K562 (cell line): Measurements from ENCODE around the gene IFT25. TPM values are rescaled to one million over a fixed set of nuclear protein-coding genes. Genes with fewer than 3 reads are reported as not detected.

Experiments
- ATAC-seq: fragments of 200-7000 bp; cut with Tn5 transposase; 3 replicates; pipeline ENCODE4 v1.9.1; 2020; ENCODE audit warnings: moderate library complexity
- BruUV-seq: library from RNA; stranded (reverse); fragments of 400-500 nt; replicated peaks from 2 replicates; lab custom pipeline; 2021; lab: Mats Ljungman, UMichigan
- CTCF ChIA-PET: fragments of 300-600 bp; formaldehyde crosslinking; extraction: SDS; loops from one replicate; lab custom pipeline; 2021; ENCODE audit warnings: low intra/inter-chr PET ratio; lab: Yijun Ruan, JAX
- POLR2A ChIA-PET: fragments of 300-600, 350-650 bp; sonication (Branson Sonifier 250); formaldehyde crosslinking; extraction: SDS; loops from one replicate; lab custom pipeline; 2021; ENCODE audit warnings: antibody characterized with exemption, inconsistent platforms; lab: Yijun Ruan, JAX
- DNase-seq, 4 experiments: peaks; one replicate each; pipeline versions ENCODE4 v3.0.0 to v3.0.0-alpha.2; 2011 to 2018; ENCODE audit warnings: low spot score in 3 of 4, mixed read lengths in 3 of 4; ENCODE audit errors: extremely low read depth in 1 of 4
- FAIRE-seq: peaks from 2 replicates; lab custom pipeline; 2011; peaks lifted over from hg19 to GRCh38; lab: Jason Lieb, UNC
- H2AFZ ChIP-seq: 2 replicates; pipeline ENCODE4 v1.6.0; 2011; ENCODE audit warnings: low read depth, low read length, control low read depth, inconsistent platforms
- H3K27ac ChIP-seq: fragments of 200-600 bp; 3 replicates; pipeline ENCODE4 v1.8.0; 2011; ENCODE audit warnings: low read depth, mild to moderate bottlenecking, control low read depth, inconsistent platforms, low read length, moderate library complexity, mixed read lengths; ENCODE audit errors: extremely low read depth
- H3K27me3 ChIP-seq, 2 experiments: fragments of 300-600 bp in 1 of 2; 2 replicates in 1 of 2; 3 replicates in 1 of 2; pipeline versions ENCODE4 v1.6.0 to v1.8.0; 2011; ENCODE audit warnings: inconsistent platforms in 2 of 2, low read length in 2 of 2, mild to moderate bottlenecking in 1 of 2, mixed read lengths in 1 of 2, moderate library complexity in 1 of 2; ENCODE audit not compliant: control insufficient read depth in 2 of 2, insufficient read depth in 2 of 2
- H3K36me3 ChIP-seq: fragments of 300-600 bp; 3 replicates; pipeline ENCODE4 v1.8.0; 2011; ENCODE audit warnings: mild to moderate bottlenecking, low read length, inconsistent platforms; ENCODE audit not compliant: control insufficient read depth, insufficient read depth
- H3K4me1 ChIP-seq, 2 experiments: fragments of 200-600 bp in 1 of 2; replicated peaks in 1 of 2; 2 replicates in 1 of 2; 3 replicates in 1 of 2; pipeline versions ENCODE4 v1.5.1 to v1.8.0; 2011; ENCODE audit warnings: inconsistent platforms in 2 of 2, low read length in 2 of 2, mild to moderate bottlenecking in 1 of 2, mixed read lengths in 1 of 2, moderate library complexity in 1 of 2; ENCODE audit not compliant: control insufficient read depth in 2 of 2, insufficient read depth in 2 of 2
- H3K4me2 ChIP-seq: 2 replicates; pipeline ENCODE4 v1.6.1; 2011; ENCODE audit warnings: low read length, control low read depth, inconsistent platforms, mixed read lengths; ENCODE audit not compliant: insufficient read depth
- H3K4me3 ChIP-seq: fragments of 200-600 bp; sonication (generic), shearing (Covaris generic); 2 replicates; pipeline ENCODE4 v1.5.1; 2016; ENCODE audit warnings: control low read depth, inconsistent platforms
- H3K79me2 ChIP-seq: fragments of 200-600 bp; 3 replicates; pipeline ENCODE4 v1.8.0; 2011; ENCODE audit warnings: low read length, inconsistent platforms; ENCODE audit not compliant: control insufficient read depth, insufficient read depth
- H3K9ac ChIP-seq, 2 experiments: 2 replicates each; pipeline versions ENCODE4 v1.6.0 to v1.6.1; 2011; ENCODE audit warnings: low read depth in 2 of 2, low read length in 2 of 2, control low read depth in 1 of 2, inconsistent platforms in 1 of 2, mild to moderate bottlenecking in 1 of 2, mixed read lengths in 1 of 2; ENCODE audit not compliant: insufficient read depth in 1 of 2
- H3K9me1 ChIP-seq: one replicate; pipeline ENCODE4 v1.6.0; 2011; ENCODE audit warnings: inconsistent platforms, mild to moderate bottlenecking, low read length, moderate library complexity; ENCODE audit not compliant: control insufficient read depth, insufficient read depth
- H3K9me3 ChIP-seq: replicated peaks from 2 replicates; pipeline ENCODE4 v1.5.1; 2011; ENCODE audit warnings: low read depth, low read length, inconsistent platforms; ENCODE audit not compliant: control insufficient read depth, insufficient read depth
- H4K20me1 ChIP-seq: replicated peaks from 2 replicates; pipeline ENCODE4 v1.6.1; 2011; ENCODE audit warnings: low read length, inconsistent platforms, mixed read lengths; ENCODE audit not compliant: control insufficient read depth, insufficient read depth
- ARID3A ChIP-seq: IDR thresholded peaks from 2 replicates; pipeline ENCODE4 v1.6.1; 2012; ENCODE audit warnings: low read depth, low read length, improper control_type of control experiment, borderline replicate concordance
- CREBBP ChIP-seq: IDR thresholded peaks from one replicate; pipeline ENCODE4 v1.6.1; 2012; ENCODE audit warnings: low read depth, mild to moderate bottlenecking, control low read depth, inconsistent platforms, low read length
- ELK1 ChIP-seq: sonication (generic); formaldehyde crosslinking; IDR thresholded peaks from 2 replicates; pipeline ENCODE4 v1.8.1; 2022; ENCODE audit warnings: missing genetic modification reagents
- GATAD2A ChIP-seq: fragments of 450-650 bp; IDR thresholded peaks from 2 replicates; pipeline ENCODE4 v1.6.1; 2017
- HNRNPL ChIP-seq: fragments of 200-400 bp; formaldehyde crosslinking; IDR thresholded peaks from 2 replicates; pipeline ENCODE4 v1.6.1; 2017; ENCODE audit warnings: low read depth, mild to moderate bottlenecking, low read length
- HNRNPUL1 ChIP-seq: fragments of 200-400 bp; formaldehyde crosslinking; IDR thresholded peaks from 2 replicates; pipeline ENCODE4 v1.6.1; 2017; ENCODE audit warnings: low read length
- MBD1 ChIP-seq: fragments of 250-450 bp; sonication (Bioruptor Pico); IDR thresholded peaks from 2 replicates; pipeline ENCODE4 v1.8.0; 2022; ENCODE audit warnings: inconsistent platforms
- NBN ChIP-seq: fragments of 450-650 bp; IDR thresholded peaks from 2 replicates; pipeline ENCODE4 v1.6.1; 2016; ENCODE audit warnings: low read depth, mild to moderate bottlenecking
- NR2C1 ChIP-seq, 2 experiments: fragments of 450-650 bp; IDR thresholded peaks; 2 replicates each; pipeline ENCODE4 v1.6.1; 2017; ENCODE audit warnings: mild to moderate bottlenecking in 2 of 2, antibody characterized with exemption in 1 of 2, inconsistent platforms in 1 of 2, missing compliant biosample characterization in 1 of 2, missing genetic modification characterization in 1 of 2
- POLR2AphosphoS2 ChIP-seq: IDR thresholded peaks from 2 replicates; pipeline ENCODE4 v1.6.1; 2012; ENCODE audit warnings: low read length, improper control_type of control experiment
- PTRF ChIP-seq: fragments of 450-650 bp; IDR thresholded peaks from 2 replicates; pipeline ENCODE4 v1.6.1; 2016; ENCODE audit warnings: mild to moderate bottlenecking, missing genetic modification characterization, missing compliant biosample characterization
- PYGO2 ChIP-seq: fragments of 450-650 bp; IDR thresholded peaks from 2 replicates; pipeline ENCODE4 v1.6.1; 2016; ENCODE audit warnings: mild to moderate bottlenecking, missing genetic modification characterization, moderate library complexity, missing compliant biosample characterization
- RFX1 ChIP-seq: fragments of 450-650 bp; IDR thresholded peaks from 2 replicates; pipeline ENCODE4 v1.6.1; 2016; ENCODE audit warnings: mild to moderate bottlenecking, moderate library complexity
- SREBF2 ChIP-seq: sonication (generic); formaldehyde crosslinking; IDR thresholded peaks from 2 replicates; pipeline ENCODE4 v1.4.0; 2020; ENCODE audit warnings: mild to moderate bottlenecking, missing genetic modification reagents
- THRAP3 ChIP-seq: fragments of 450-650 bp; IDR thresholded peaks from 2 replicates; pipeline ENCODE4 v1.6.1; 2016; ENCODE audit warnings: mild to moderate bottlenecking, inconsistent platforms, borderline replicate concordance
- ZKSCAN8 ChIP-seq: fragments of 200-800 bp; sonication (Bioruptor generic); IDR thresholded peaks from 2 replicates; pipeline ENCODE4 v1.6.1; 2016; ENCODE audit warnings: missing genetic modification characterization, missing compliant biosample characterization
- ZNF232 ChIP-seq: sonication (generic); formaldehyde crosslinking; IDR thresholded peaks from 2 replicates; pipeline ENCODE4 v1.8.0; 2022; ENCODE audit warnings: mild to moderate bottlenecking, missing genetic modification reagents
- ZNF444 ChIP-seq: fragments of 250-450 bp; sonication (Bioruptor Pico); IDR thresholded peaks from 2 replicates; pipeline ENCODE4 v1.4.0; 2020; ENCODE audit warnings: mild to moderate bottlenecking, moderate library complexity
- WGBS: fragments of 100-300 bp; shearing (Covaris generic); methylation state at CpG from one replicate; pipeline ENCODE4 v1.1.6; 2016; ENCODE audit warnings: low coverage, mixed read lengths; ENCODE audit not compliant: insufficient coverage; ENCODE audit errors: missing lambda C conversion rate; 5-methylcytosine and 5-hydroxymethylcytosine counted together
- in situ Hi-C: fragments of 300-500 bp; cut with MboI; formaldehyde crosslinking; loops from 4 replicates; pipeline ENCODE4 v1.15.0; 2018; ENCODE audit warnings: inconsistent platforms, mixed read lengths
- intact Hi-C: fragments of 100-400 bp; cut with micrococcal nuclease; formaldehyde crosslinking; loops from 2 replicates; pipeline ENCODE4 v1.14.2; 2022
- polyA plus RNA-seq, 8 experiments: library from polyadenylated mRNA; depleted of rRNA in 4 of 8; stranded (reverse) in 5 of 8; unstranded in 3 of 8; fragments of >200 nt; fragmentation: Nextera tagmentation in 2 of 8; fragmentation: Illumina TruSeq in 1 of 8; extraction: Ambion mirVana in 2 of 8; extraction: Trizol in 1 of 8; gene quantifications; 2 replicates each; pipeline versions ENCODE4 v1.2.1 to v1.2.3, GENCODE V29; 2011 to 2014; ENCODE audit warnings: inconsistent platforms in 1 of 8, missing spikeins in 1 of 8
- total RNA-seq, 7 experiments: library from RNA; depleted of rRNA in 6 of 7; stranded (reverse); fragments of >200 nt in 6 of 7; fragmentation: Illumina TruSeq in 2 of 7; extraction: Trizol in 2 of 7; gene quantifications; 2 replicates each; pipeline versions ENCODE4 v1.2.1 to v1.2.3, GENCODE V29; 2011 to 2021; ENCODE audit warnings: low replicate concordance in 1 of 7

Gene IFT25
- total and polyA plus RNA-seq, 9 of the 15 experiments (the other 6 are each of a cell fraction or from before 2014, with no cell fraction given) = 93.6 to 209 (median 167) TPM

DNA sequence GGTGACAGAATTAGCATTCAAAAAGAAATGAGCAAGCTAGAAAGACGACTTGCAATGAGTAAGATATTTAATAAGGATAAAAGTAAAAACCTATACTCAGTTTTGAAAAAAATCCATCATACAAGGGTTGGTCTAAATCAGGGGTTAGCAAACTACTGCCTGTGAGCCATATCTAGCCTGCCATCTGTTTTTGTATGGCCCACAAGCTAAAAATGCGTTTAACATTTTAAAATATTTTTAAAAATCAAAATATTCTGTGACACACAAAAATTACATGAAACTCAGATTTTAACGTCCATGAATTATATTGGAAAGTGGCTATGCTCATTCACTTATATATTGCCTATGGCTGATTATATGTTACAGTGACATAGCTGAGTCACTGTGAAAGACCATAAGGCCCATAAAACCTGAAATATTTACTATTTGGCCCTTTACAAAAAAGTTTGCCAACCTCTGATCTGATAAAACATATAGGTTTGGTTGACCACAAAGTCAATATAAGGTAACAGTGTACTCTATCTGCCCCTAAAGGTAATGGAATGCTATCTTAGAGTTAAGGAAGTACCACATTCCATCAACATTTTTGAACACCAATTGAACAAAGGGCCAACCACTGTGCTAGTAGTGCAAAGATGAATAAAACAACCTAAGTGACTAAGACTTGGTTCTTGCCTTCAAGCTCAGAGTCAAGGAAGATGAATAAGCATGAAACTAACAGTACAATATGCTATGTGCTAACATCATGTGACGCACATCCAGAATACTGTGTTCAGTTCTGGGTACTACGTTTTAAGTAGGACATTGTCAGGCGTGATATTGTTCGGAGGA lies 3.2 kb downstream of the IFT25 start:
- H3K27ac ChIP-seq = peak overlapping the region; percentile 91
- peak overlapping the region; percentile 88 for H3K4me3 ChIP-seq
- peak; percentile 1; the same call in 1 of the 3 replicates for ATAC-seq
- in situ Hi-C loops = no loop called here
- ChIA-PET CTCF (no interaction called here), POLR2A (interaction anchor here (0.7 to 2.5 kb wide), 9 partner anchors 8 to 66 kb away, joined by 3 to 17 read pairs (median 4); no protein-coding TSS in a partner anchor)
- H3K4me1 ChIP-seq = peaks cover 23 to 26% of the 10 kb centered on the region in 2 experiments
- H2AFZ ChIP-seq = peak overlapping the region; percentile 41
- H3K79me2 ChIP-seq = peaks cover 73% of the 10 kb centered on the region
- intact Hi-C loops = loop anchor here (10.0 kb wide), 1 partner anchor 458 kb away; no protein-coding TSS in a partner anchor
- H3K9me3 ChIP-seq = no peaks in the 10 kb centered on the region
- 11% methylated on average over 7 of the region's 7 CpGs for WGBS
- H3K36me3 ChIP-seq = peaks cover 25% of the 10 kb centered on the region
- peak; percentile 82 for FAIRE-seq
- no peaks in the 10 kb centered on the region for H3K9me1 ChIP-seq
- BruUV-seq = no TSS peak
- H3K9ac ChIP-seq = peak overlapping the region in 1 of 2 experiments; percentile 84; a peak in 2 of 4 replicates
- 0 out of 2 replicates have a peak, but pooled peaks cover 7% of the 10 kb centered on the region for H4K20me1 ChIP-seq
- H3K27me3 ChIP-seq = no peaks in the 10 kb centered on the region
- peak in 2 of 4 experiments; percentile 29 to 65 for DNase-seq
- H3K4me2 ChIP-seq = peak overlapping the region; percentile 91
- TF ChIP-seq POLR2AphosphoS2 = no peak
- TF ChIP-seq ZNF444 (CRISPR knock-in tag) = no peak
- no peak for TF ChIP-seq MBD1
- TF ChIP-seq GATAD2A = no peak
- no peak for TF ChIP-seq NBN
- TF ChIP-seq THRAP3 = 0 out of 2 replicates have a peak, but pooled peaks have one; percentile 38
- no peak for TF ChIP-seq RFX1
- TF ChIP-seq PTRF (tag) = no peak
- 0 out of 2 replicates have a peak, but pooled peaks have one; percentile 23 for TF ChIP-seq ARID3A
- TF ChIP-seq ELK1 (CRISPR knock-in tag) = no peak
- TF ChIP-seq CREBBP = no peak
- no peak for TF ChIP-seq ZNF232
- no peak for TF ChIP-seq HNRNPUL1
- TF ChIP-seq NR2C1 (IDR thresholded peaks at IDR 0.05) = no peak
- TF ChIP-seq NR2C1 (tag; IDR thresholded peaks at IDR 0.05) = no peak
- TF ChIP-seq HNRNPL = no peak
- TF ChIP-seq PYGO2 (tag) = no peak
- no peak for TF ChIP-seq ZKSCAN8 (CRISPR knock-in tag)
- no peak for TF ChIP-seq SREBF2
